BJ (cell line): Measurements from ENCODE around the gene ARHGEF28. TPM values are rescaled to one million over a fixed set of nuclear protein-coding genes. Genes with fewer than 3 reads are reported as not detected.

Source experiments
- CTCF ChIA-PET: fragments of 350-600 bp; formaldehyde crosslinking; extraction: SDS; loops from one replicate; lab custom pipeline; 2021; ENCODE audit warnings: antibody characterized with exemption, inconsistent platforms; lab: Yijun Ruan, JAX
- POLR2A ChIA-PET: fragments of 300-600 bp; sonication (Branson Sonifier 250); formaldehyde crosslinking; extraction: SDS; loops from one replicate; lab custom pipeline; 2021; ENCODE audit warnings: antibody characterized with exemption; lab: Charles Lee
- DNase-seq: peaks from one replicate; pipeline ENCODE4 v3.0.0-alpha.2; 2011; ENCODE audit warnings: low read depth
- H3K27me3 ChIP-seq: 2 replicates; pipeline ENCODE4 v1.6.0; 2011; ENCODE audit warnings: low read length; ENCODE audit not compliant: control insufficient read depth, insufficient read depth
- H3K36me3 ChIP-seq: 2 replicates; pipeline ENCODE4 v1.5.1; 2011; ENCODE audit warnings: low read length; ENCODE audit not compliant: control insufficient read depth, insufficient read depth
- H3K4me3 ChIP-seq: 2 replicates; pipeline ENCODE4 v1.5.1; 2011; ENCODE audit warnings: low read depth, mild to moderate bottlenecking, control low read depth, low read length
- polyA plus RNA-seq: library from polyadenylated mRNA; depleted of rRNA; stranded (reverse); fragments of >200 nt; gene quantifications from 2 replicates; pipeline ENCODE4 v1.2.3, GENCODE V29; 2011
- TF ChIP-seq, protein P1 (sequence below): IDR thresholded peaks from 2 replicates; pipeline ENCODE4 v1.5.1; 2011; ENCODE audit warnings: low read depth, mild to moderate bottlenecking, control low read depth, inconsistent platforms, low read length, moderate library complexity; ENCODE audit not compliant: insufficient read depth

ARHGEF28 gene
- polyA plus RNA-seq, 1 experiment = 2.8 TPM

DNA sequence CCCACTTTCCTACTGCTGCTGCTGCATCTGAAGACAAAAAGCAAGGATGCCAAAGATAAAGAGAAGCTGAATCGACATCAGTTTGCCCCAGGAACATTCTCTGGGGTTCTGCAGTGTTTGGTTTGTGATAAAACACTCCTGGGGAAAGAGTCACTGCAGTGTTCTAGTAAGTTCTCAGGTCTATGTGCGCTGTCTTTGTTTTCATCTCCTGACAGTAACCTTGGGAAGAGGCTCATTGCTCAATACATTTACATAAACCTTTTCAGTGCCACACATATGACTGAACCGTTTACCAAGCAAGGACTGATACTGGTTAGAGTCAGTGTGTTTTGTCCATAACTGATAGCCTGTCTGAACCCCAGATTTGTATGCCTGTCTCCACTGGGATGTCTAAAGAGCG lies 232.1 kb downstream of the ARHGEF28 start:
- DNase-seq = no peak
- H3K36me3 ChIP-seq = no peaks in the 10 kb centered on the region
- TF ChIP-seq, protein P1, sequence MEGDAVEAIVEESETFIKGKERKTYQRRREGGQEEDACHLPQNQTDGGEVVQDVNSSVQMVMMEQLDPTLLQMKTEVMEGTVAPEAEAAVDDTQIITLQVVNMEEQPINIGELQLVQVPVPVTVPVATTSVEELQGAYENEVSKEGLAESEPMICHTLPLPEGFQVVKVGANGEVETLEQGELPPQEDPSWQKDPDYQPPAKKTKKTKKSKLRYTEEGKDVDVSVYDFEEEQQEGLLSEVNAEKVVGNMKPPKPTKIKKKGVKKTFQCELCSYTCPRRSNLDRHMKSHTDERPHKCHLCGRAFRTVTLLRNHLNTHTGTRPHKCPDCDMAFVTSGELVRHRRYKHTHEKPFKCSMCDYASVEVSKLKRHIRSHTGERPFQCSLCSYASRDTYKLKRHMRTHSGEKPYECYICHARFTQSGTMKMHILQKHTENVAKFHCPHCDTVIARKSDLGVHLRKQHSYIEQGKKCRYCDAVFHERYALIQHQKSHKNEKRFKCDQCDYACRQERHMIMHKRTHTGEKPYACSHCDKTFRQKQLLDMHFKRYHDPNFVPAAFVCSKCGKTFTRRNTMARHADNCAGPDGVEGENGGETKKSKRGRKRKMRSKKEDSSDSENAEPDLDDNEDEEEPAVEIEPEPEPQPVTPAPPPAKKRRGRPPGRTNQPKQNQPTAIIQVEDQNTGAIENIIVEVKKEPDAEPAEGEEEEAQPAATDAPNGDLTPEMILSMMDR = no peak
- ChIA-PET POLR2A (no interaction called here), CTCF (interaction anchor here (0.8 kb wide), 1 partner anchor 80 kb away, joined by 3 read pairs; no protein-coding TSS in a partner anchor)
- no peaks in the 10 kb centered on the region for H3K27me3 ChIP-seq
- H3K4me3 ChIP-seq = no peak overlapping the region

DNA sequence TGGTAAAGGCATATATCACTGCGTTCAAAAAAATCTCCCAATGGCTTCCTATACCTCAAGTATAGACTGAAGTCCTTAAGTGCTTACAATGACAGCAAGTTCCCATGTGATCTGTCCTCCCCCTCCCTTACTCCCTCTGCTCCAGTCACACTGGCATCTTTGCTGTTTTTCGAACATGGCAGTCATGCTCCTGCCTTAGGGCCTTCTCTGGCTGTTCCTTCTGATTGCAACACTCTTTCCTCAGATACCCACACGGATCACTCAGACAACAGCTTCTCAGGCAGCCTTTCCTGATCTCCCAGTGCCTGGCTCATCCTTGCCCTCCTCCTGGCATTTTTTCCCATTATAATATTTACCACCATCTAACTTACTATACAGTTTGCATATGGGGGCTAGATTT lies 232.8 kb downstream of the ARHGEF28 start:
- H3K27me3 ChIP-seq = no peaks in the 10 kb centered on the region
- no peak for DNase-seq
- no peaks in the 10 kb centered on the region for H3K36me3 ChIP-seq
- TF ChIP-seq, protein P1 = no peak
- POLR2A ChIA-PET = no interaction called here
- CTCF ChIA-PET = interaction anchor here (0.8 kb wide), 1 partner anchor 80 kb away, joined by 3 read pairs; no protein-coding TSS in a partner anchor
- H3K4me3 ChIP-seq = no peak overlapping the region

GRCh38 chr5:73859696-73860095 lies 233.7 kb downstream of the ARHGEF28 start:
- Histone ChIP-seq H3K4me3 (no peak overlapping the region), H3K36me3 (no peaks in the 10 kb centered on the region; the same call in 1 of the 2 replicates), H3K27me3 (no peaks in the 10 kb centered on the region)
- POLR2A ChIA-PET = no interaction called here
- CTCF ChIA-PET = interaction anchor here (0.5 kb wide), 1 partner anchor 363 kb away, joined by 5 read pairs; no protein-coding TSS in a partner anchor
- TF ChIP-seq, protein P1 = no peak
- DNase-seq = no peak

DNA sequence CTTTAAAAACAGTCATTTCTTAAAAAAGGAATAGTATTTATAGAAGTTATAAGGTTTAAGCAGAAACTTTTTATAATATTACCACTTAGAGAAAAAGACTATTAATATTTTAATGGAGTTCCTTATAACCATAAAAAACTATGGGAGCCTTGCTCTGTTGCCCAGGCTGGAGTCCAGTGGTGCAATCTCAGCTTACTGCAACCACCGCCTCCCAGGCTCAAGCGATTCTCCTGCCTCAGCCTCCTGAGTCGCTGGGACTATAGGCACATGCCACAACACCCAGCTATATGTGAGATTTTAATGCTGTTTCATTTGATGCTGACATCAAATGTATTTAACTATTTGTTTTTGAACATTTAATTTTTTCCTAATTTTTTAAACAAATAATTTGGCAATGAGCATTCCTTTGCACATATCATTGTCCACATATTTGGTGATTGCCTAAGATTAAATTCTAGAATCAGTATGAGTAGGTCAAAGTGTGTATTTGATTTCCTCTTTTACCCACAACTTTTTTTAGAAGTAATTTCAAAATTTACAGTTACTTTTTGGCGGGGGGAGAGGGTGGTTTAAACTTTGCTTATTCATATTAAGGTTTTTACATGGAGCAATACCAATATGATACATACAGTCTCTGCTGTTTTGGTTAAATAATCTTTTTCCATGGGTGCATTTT lies 235.5 kb downstream of the ARHGEF28 start:
- ChIA-PET POLR2A (no interaction called here), CTCF (no interaction called here)

GRCh38 chr5:73862796-73863195 lies 236.8 kb downstream of the ARHGEF28 start:
- TF ChIP-seq, protein P1 = no peak
- Histone ChIP-seq H3K36me3 (peaks cover 2% of the 10 kb centered on the region; the same call in 1 of the 2 replicates), H3K4me3 (no peak overlapping the region), H3K27me3 (no peaks in the 10 kb centered on the region)
- DNase-seq = no peak
- POLR2A ChIA-PET = no interaction called here
- CTCF ChIA-PET = interaction anchor here (0.6 to 0.7 kb wide), 2 partner anchors 18 to 262 kb away, joined by 3 read pairs; no protein-coding TSS in a partner anchor

More for the DNA sequence above, 235.5 kb downstream of the ARHGEF28 start:
- no peak for DNase-seq
- Histone ChIP-seq H3K27me3 (no peaks in the 10 kb centered on the region), H3K4me3 (no peak overlapping the region), H3K36me3 (peaks cover 2% of the 10 kb centered on the region; the same call in 1 of the 2 replicates)
- TF ChIP-seq, protein P1 = no peak
